B cell (primary cell): ENCODE results near the gene NAPB. TPM values are rescaled to one million over a fixed set of nuclear protein-coding genes. Genes with fewer than 3 reads are reported as not detected.

Source experiments
- ATAC-seq: fragments of 200-7000 bp; cut with Tn5 transposase; one replicate; pipeline ENCODE4 v1.10.0; 2021; ENCODE audit warnings: low read depth, mild to moderate bottlenecking, moderate number of reproducible peaks, moderate library complexity
- CTCF ChIA-PET: fragments of 350-600 bp; sonication (Branson Sonifier 250); formaldehyde crosslinking; loops from one replicate; lab custom pipeline; 2021; ENCODE audit warnings: antibody characterized with exemption, inconsistent platforms; lab: Charles Lee
- POLR2A ChIA-PET: fragments of 350-600 bp; sonication (Branson Sonifier 250); formaldehyde crosslinking; loops from one replicate; lab custom pipeline; 2021; ENCODE audit warnings: antibody characterized with exemption; lab: Charles Lee
- DNase-seq: peaks from one replicate; pipeline ENCODE4 v3.0.0; 2013
- H2AFZ ChIP-seq: 2 replicates; pipeline ENCODE4 v1.6.1; 2012; ENCODE audit warnings: mild to moderate bottlenecking, low read depth, low read length; ENCODE audit not compliant: insufficient read depth, poor library complexity, severe bottlenecking
- H3K27ac ChIP-seq, 2 donors: 1 replicate in 1 of 2; 2 replicates in 1 of 2; pipeline ENCODE4 v1.5.1; 2012 to 2013; ENCODE audit warnings: low read length in 2 of 2, mild to moderate bottlenecking in 2 of 2, moderate library complexity in 1 of 2
- H3K27me3 ChIP-seq, 4 experiments: fragments of 200-600 bp in 1 of 4; sonication (generic) in 1 of 4; replicated peaks in 1 of 4; 1 replicate in 2 of 4; 2 replicates in 2 of 4; pipeline versions ENCODE4 v1.6.1 to v1.7.0; 2013 to 2016; ENCODE audit warnings: low read length in 3 of 4, mild to moderate bottlenecking in 2 of 4, mixed read lengths in 1 of 4, moderate library complexity in 1 of 4; ENCODE audit not compliant: insufficient read depth in 4 of 4, control insufficient read depth in 3 of 4; ENCODE audit errors: control extremely low read depth in 1 of 4
- H3K36me3 ChIP-seq, 2 experiments: replicated peaks in 1 of 2; 1 replicate in 1 of 2; 2 replicates in 1 of 2; pipeline versions ENCODE4 v1.6.1 to v1.7.1; 2013; ENCODE audit warnings: low read length in 1 of 2; ENCODE audit not compliant: insufficient read depth in 2 of 2, control insufficient read depth in 1 of 2; ENCODE audit errors: control extremely low read depth in 1 of 2, extremely low read depth in 1 of 2
- H3K4me1 ChIP-seq, 2 donors: fragments of 200-600 bp in 1 of 2; sonication (generic) in 1 of 2; 1 replicate in 1 of 2; 2 replicates in 1 of 2; pipeline versions ENCODE4 v1.5.1 to v1.6.1; 2013 to 2017; ENCODE audit warnings: low read length in 2 of 2; ENCODE audit not compliant: control insufficient read depth in 2 of 2, insufficient read depth in 2 of 2
- H3K4me2 ChIP-seq: replicated peaks from 2 replicates; pipeline ENCODE3; 2012; ENCODE audit warnings: mild to moderate bottlenecking, low read depth, low read length; ENCODE audit not compliant: poor library complexity, severe bottlenecking
- H3K4me3 ChIP-seq, 5 experiments: fragments of 200-600 bp in 1 of 5; sonication (generic) in 1 of 5; 1 replicate in 3 of 5; 2 replicates in 2 of 5; pipeline versions ENCODE4 v1.5.1 to v1.7.0; 2011 to 2016; ENCODE audit warnings: low read length in 4 of 5, mild to moderate bottlenecking in 4 of 5, low read depth in 2 of 5, control low read depth in 1 of 5, moderate library complexity in 1 of 5; ENCODE audit not compliant: insufficient read depth in 1 of 5; ENCODE audit errors: control extremely low read depth in 1 of 5, extremely low read depth in 1 of 5
- H3K79me2 ChIP-seq: fragments of 200-600 bp; sonication (generic); one replicate; pipeline ENCODE4 v1.6.0; 2016; ENCODE audit warnings: low read length; ENCODE audit not compliant: control insufficient read depth, insufficient read depth
- H3K9ac ChIP-seq: fragments of 200-600 bp; sonication (generic); 2 replicates; pipeline ENCODE4 v1.6.1; 2017; ENCODE audit warnings: mild to moderate bottlenecking, low read length, moderate library complexity
- H3K9me3 ChIP-seq, 3 donors: one replicate each; pipeline versions ENCODE4 v1.6.1 to v1.7.1; 2013; ENCODE audit warnings: low read length in 2 of 3; ENCODE audit not compliant: control insufficient read depth in 2 of 3, insufficient read depth in 1 of 3; ENCODE audit errors: control extremely low read depth in 1 of 3
- H4K20me1 ChIP-seq: 2 replicates; pipeline ENCODE4 v1.6.0; 2012; ENCODE audit warnings: mild to moderate bottlenecking, low read length; ENCODE audit not compliant: insufficient read depth, control insufficient read depth, poor library complexity, severe bottlenecking
- H3K27ac Mint-ChIP-seq: one replicate; pipeline ENCODE4 v1.8.0; 2021; ENCODE audit warnings: mixed read lengths
- H3K27me3 Mint-ChIP-seq: one replicate; pipeline ENCODE4 v1.8.0; 2021; ENCODE audit warnings: mixed read lengths
- H3K4me1 Mint-ChIP-seq: one replicate; pipeline ENCODE4 v1.8.0; 2021; ENCODE audit warnings: mixed read lengths
- H3K4me3 Mint-ChIP-seq: one replicate; pipeline ENCODE4 v1.8.0; 2021; ENCODE audit warnings: mixed read lengths
- H3K9me3 Mint-ChIP-seq: one replicate; pipeline ENCODE4 v1.8.0; 2022; ENCODE audit warnings: mixed read lengths; ENCODE audit not compliant: insufficient read depth
- EZH2 ChIP-seq: IDR thresholded peaks from 2 replicates; pipeline ENCODE4 v1.6.1; 2012; ENCODE audit warnings: borderline replicate concordance, low read depth, mild to moderate bottlenecking, moderate library complexity, low read length; ENCODE audit not compliant: insufficient read depth, poor library complexity, severe bottlenecking
- WGBS: methylation state at CpG from one replicate; pipeline ENCODE4 v1.1.5; 2013; ENCODE audit warnings: missing lambda C conversion rate; ENCODE audit not compliant: insufficient coverage; 5-methylcytosine and 5-hydroxymethylcytosine counted together
- intact Hi-C: fragments of 100-400 bp; cut with micrococcal nuclease; formaldehyde crosslinking; loops from one replicate; pipeline ENCODE4 v1.10.0; 2022
- polyA plus RNA-seq: library from polyadenylated mRNA; depleted of rRNA; stranded (reverse); fragments of >200 nt; gene quantifications from 2 replicates; pipeline ENCODE4 v1.2.3, GENCODE V29; 2012
- total RNA-seq, 2 donors: library from RNA; stranded (reverse); fragments of 120-200 nt in 1 of 2; gene quantifications; 1 replicate in 1 of 2; 2 replicates in 1 of 2; pipeline versions ENCODE4 v1.2.3 to v1.2.4, GENCODE V29; 2013 to 2022
- TF ChIP-seq, protein P1 (sequence below): fragments of 200-600 bp; IDR thresholded peaks from one replicate; pipeline ENCODE4 v1.8.0; 2022; ENCODE audit warnings: antibody characterized with exemption, mild to moderate bottlenecking

The NAPB gene
- total and polyA plus RNA-seq, 2 donors (not counting 1 experiment from before 2014, with no cell fraction given): 4.1 to 13.0 TPM

DNA sequence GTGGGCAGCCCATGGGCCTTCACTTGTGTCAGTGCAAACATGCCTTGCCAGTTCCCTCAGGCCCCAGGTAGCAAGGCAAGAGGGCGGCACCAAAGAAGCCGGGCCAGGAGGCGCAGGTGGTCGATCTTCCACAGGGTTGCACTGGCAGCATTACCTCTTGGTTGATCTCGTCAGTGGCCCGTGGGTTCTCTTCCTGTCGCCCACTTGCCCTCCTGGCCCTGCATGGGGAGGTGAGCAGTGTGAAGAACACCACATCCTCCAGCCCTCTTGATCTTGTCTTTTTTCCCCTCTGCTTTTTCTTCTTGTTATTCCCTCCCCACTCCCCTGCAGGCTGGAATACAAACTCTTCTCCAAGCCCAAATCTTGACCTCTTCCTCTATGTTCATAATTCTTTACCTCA is 34.4 kb upstream of the NAPB start:
- WGBS: 100% methylated on average over 1 of the region's 7 CpGs
- no peaks in the 10 kb centered on the region for H3K36me3 ChIP-seq
- no peak overlapping the region for H2AFZ ChIP-seq
- H3K27ac ChIP-seq: no peak overlapping the region
- H3K4me2 ChIP-seq: no peak overlapping the region
- peaks cover 2 to 9% of the 10 kb centered on the region in 2 donors for H3K4me1 ChIP-seq
- no peaks in the 10 kb centered on the region for H3K79me2 ChIP-seq
- peaks cover 9% of the 10 kb centered on the region for H3K27me3 Mint-ChIP-seq
- CTCF ChIA-PET: no interaction called here
- peaks cover 0 to 3% (median 0%) of the 10 kb centered on the region in 4 experiments for H3K27me3 ChIP-seq
- TF ChIP-seq, protein P1, sequence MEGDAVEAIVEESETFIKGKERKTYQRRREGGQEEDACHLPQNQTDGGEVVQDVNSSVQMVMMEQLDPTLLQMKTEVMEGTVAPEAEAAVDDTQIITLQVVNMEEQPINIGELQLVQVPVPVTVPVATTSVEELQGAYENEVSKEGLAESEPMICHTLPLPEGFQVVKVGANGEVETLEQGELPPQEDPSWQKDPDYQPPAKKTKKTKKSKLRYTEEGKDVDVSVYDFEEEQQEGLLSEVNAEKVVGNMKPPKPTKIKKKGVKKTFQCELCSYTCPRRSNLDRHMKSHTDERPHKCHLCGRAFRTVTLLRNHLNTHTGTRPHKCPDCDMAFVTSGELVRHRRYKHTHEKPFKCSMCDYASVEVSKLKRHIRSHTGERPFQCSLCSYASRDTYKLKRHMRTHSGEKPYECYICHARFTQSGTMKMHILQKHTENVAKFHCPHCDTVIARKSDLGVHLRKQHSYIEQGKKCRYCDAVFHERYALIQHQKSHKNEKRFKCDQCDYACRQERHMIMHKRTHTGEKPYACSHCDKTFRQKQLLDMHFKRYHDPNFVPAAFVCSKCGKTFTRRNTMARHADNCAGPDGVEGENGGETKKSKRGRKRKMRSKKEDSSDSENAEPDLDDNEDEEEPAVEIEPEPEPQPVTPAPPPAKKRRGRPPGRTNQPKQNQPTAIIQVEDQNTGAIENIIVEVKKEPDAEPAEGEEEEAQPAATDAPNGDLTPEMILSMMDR: no peak
- TF ChIP-seq EZH2: no peak
- no peaks in the 10 kb centered on the region for H3K9me3 Mint-ChIP-seq
- intact Hi-C loops: no loop called here
- H3K27ac Mint-ChIP-seq: no peak overlapping the region
- H3K4me3 ChIP-seq: no peak overlapping the region
- ATAC-seq (no peak), DNase-seq (no peak)
- H3K4me3 Mint-ChIP-seq: no peak overlapping the region
- no peaks in the 10 kb centered on the region for H4K20me1 ChIP-seq
- H3K4me1 Mint-ChIP-seq: no peaks in the 10 kb centered on the region
- POLR2A ChIA-PET: no interaction called here
- no peak overlapping the region for H3K9ac ChIP-seq
- H3K9me3 ChIP-seq: peaks cover 0 to 8% (median 3%) of the 10 kb centered on the region in 3 donors

DNA sequence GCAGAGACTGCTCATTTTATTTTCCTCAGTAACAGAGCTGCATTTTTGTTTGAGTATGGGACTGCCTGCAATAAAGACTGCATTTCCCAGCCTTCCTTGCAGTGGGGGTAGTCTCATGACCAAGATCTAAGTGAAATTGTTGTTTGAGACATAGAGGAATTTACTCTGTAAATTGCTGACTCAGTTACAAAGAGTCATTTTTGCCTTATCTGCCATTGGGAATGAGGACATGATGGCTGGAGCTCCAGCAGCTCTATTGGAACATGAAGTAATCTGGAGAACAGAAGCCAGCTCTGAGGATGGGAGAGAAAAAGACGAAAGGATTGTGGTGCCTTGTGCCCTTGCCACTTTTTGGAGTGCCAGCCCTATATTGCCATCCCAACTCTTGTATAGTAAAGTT is 33.5 kb upstream of the NAPB start:
- H4K20me1 ChIP-seq: no peaks in the 10 kb centered on the region
- no peak overlapping the region for H3K4me3 ChIP-seq
- ATAC-seq (no peak), DNase-seq (no peak)
- Mint-ChIP-seq H3K27ac (no peak overlapping the region), H3K4me1 (no peaks in the 10 kb centered on the region), H3K27me3 (peaks cover 8% of the 10 kb centered on the region), H3K4me3 (no peak overlapping the region), H3K9me3 (no peaks in the 10 kb centered on the region)
- no peak overlapping the region for H2AFZ ChIP-seq
- intact Hi-C loops: no loop called here
- H3K9ac ChIP-seq: no peak overlapping the region
- no peaks in the 10 kb centered on the region for H3K79me2 ChIP-seq
- H3K9me3 ChIP-seq: peaks cover 0 to 8% (median 3%) of the 10 kb centered on the region in 3 donors
- no peaks in the 10 kb centered on the region for H3K36me3 ChIP-seq
- no CpG with 5 or more reads among the region's 1 CpG for WGBS
- peaks cover 2 to 9% of the 10 kb centered on the region in 2 donors for H3K4me1 ChIP-seq
- POLR2A ChIA-PET: no interaction called here
- H3K27me3 ChIP-seq: peaks cover 0 to 3% (median 0%) of the 10 kb centered on the region in 4 experiments
- H3K4me2 ChIP-seq: no peak overlapping the region
- H3K27ac ChIP-seq: no peak overlapping the region
- CTCF ChIA-PET: no interaction called here
- TF ChIP-seq, protein P1: no peak
